HG03066 (cell line): Measurements from ENCODE around the gene UBTD1.

Experiments
- ATAC-seq: cut with Tn5 transposase; IDR thresholded peaks from one replicate; pipeline ENCODE4 v1.9.1; 2021; ENCODE audit warnings: low read depth; ENCODE audit not compliant: unreplicated experiment

Gene UBTD1

GRCh38 chr10:97481071-97481470 lies 17.7 kb upstream of the UBTD1 start:
- no peak for ATAC-seq

- no peak for ATAC-seq
Observed at GRCh38 chr10:97482381-97482780, 16.3 kb upstream of the UBTD1 start.

DNA sequence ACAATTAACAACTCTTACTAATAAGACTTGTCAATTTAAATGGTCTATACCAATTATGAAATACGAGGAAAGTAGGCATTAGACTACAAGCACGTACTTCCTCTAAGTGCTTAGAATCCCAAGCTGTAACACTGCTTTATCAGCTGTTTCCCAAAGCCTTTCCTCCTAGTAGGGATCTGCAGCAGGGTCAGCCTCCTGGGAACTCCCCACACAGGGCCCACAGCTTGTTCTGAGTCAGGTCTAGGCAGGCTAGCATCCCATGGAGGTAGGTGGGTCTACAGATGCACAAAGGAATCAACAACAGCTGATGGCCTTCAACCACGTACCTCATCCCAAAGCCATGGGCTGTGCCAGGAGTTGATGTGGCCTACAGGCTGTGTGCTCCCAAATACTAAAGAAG lies 15.2 kb upstream of the UBTD1 start:
- no peak for ATAC-seq

DNA sequence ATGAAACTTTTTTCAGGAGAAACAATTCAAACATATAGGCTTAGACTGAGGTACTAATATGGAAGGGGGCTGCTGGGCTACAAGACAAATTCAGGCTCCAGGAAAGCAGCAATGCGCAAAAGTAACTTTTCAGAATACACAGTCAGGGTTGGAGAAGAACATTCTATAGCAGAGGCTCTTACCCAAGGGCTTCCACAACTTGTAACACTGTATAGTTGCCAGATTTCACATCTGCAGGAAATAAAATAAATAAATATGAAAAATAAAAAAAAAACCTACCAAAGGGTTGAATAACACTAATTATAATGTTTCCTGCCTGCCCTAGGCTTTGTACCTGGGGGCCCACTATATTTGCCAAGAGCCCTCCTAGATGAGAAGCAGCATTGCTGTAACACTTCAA lies 14.8 kb upstream of the UBTD1 start:
- ATAC-seq, result no peak

DNA sequence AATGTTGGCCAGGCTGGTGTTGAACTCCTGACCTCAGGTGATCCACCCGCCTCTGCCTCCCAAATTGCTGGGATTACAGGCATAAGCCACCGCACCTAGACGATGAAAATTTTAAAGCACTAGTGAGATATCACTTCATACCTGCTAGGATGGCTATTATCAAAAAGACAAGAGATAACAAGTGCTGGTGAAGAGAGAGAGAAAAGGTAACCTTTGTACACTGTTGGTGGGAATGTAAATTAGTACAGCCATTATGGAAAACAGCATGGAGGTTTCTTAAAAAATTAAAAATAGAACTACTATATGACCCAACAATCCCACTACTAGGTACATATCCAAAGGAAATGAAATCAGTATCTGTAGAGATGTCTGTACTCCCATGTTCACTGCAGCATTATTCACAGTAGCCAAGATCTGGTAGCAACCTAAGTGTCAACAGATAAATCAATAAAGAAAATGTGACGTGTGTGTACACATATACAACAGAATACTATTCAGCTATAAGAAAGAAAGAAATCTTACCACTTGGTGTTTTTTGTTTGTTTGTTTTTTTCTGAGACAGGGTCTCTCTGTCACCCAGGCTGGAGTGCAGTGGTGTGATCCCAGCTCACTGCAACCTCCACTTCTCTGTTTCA lies 13.0 kb upstream of the UBTD1 start:
- no peak for ATAC-seq

DNA sequence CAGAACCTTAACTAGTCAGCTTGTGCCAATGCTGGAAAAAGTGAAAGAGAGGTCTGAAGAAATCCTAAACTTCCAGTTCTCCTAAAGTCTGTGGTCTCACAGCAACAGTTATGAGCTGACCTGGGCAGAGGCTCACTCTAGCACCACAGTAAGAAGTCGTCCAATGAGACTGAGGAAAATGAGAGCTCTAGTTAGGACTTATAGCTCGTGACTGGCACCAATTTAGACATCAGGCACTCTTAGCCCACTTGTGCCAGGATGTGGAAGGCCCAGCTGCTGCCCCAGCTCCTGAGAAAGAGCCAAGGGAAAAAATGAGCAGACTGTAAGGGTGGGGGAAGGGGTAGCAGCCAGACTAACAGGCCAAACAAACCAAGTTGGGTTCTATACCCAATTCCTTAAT lies 8.1 kb upstream of the UBTD1 start:
- ATAC-seq, result no peak

- no peak for ATAC-seq
Observed at GRCh38 chr10:97494151-97494550, 4.6 kb upstream of the UBTD1 start.

GRCh38 chr10:97494863-97495506 lies 3.7 kb upstream of the UBTD1 start:
- ATAC-seq, result no peak

GRCh38 chr10:97497572-97498075 lies 1.1 kb upstream of the UBTD1 start:
- ATAC-seq, result peak; percentile 36

GRCh38 chr10:97498076-97498840 lies 466 bp upstream of the UBTD1 start, which contains the start of gene MMS19:
TSS of gene MMS19 (minus strand) at chr10:97498422. CDS start at chr10:97498384, 38 bp downstream.
- peak; percentile 91 for ATAC-seq

GRCh38 chr10:97499561-97500296 lies 1.0 kb downstream of the UBTD1 start:
- ATAC-seq, result no peak

- no peak for ATAC-seq
Observed at GRCh38 chr10:97500297-97500575, 1.5 kb downstream of the UBTD1 start.

DNA sequence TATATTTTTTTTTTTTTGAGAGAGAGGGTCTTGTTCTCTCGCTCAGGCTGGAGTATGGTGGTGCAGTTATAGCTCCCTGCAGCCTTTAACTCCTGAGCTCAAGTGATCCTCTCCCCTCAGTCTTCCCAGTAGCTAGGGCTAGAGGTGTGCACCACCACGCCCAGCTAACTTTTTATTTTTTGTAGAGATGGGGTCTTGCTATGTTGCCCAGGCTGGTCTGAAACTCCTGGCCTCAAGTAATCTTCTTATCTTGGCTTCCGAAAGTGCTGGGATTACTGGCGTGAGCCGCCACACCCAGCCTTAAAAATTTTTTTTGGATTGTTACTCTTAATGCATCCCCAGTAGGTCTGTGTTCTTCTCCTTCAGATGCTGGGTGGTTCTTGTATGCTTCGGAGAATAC lies 4.2 kb downstream of the UBTD1 start:
- ATAC-seq, result no peak

DNA sequence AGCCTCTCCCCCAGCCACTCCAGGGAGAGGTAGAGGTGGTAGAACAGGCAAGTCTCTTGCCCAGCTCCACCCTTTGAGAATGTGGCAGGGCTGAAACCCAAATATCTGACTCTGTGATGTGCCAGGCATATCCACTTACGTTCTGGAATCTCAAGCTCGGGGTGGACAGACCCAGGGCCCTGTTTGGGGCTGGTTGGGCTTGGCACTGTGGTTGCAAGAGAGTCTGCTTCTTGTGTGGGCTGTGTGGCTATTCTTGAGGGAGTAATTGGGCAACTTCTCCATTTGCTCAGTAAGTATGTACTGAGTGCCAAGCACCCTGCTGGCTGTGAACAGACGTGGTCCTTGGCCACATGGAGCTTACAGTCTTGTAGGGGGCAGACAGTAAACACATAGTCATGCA lies 4.7 kb downstream of the UBTD1 start:
- no peak for ATAC-seq

DNA sequence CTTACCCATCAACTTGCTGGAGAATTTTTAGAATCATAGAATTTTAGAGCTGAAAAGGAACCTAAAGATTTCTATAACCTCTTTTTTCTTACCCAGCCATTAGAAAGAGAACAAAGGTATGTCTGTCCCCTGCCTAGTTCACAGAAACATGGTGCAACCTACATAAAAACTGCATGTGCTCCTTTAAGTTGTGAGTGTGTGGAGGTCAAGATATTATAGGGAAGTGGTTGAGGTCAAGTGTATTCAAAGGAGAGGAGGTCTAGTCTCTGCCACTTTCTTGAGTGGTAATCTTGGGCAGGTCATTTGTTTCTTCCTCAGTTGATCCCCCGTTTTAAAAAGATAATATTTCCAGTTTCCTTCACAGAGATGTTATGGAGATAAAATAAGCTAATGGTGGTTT lies 6.4 kb downstream of the UBTD1 start:
- ATAC-seq, result no peak

GRCh38 chr10:97506199-97506991 lies 7.7 kb downstream of the UBTD1 start:
- ATAC-seq, result no peak

DNA sequence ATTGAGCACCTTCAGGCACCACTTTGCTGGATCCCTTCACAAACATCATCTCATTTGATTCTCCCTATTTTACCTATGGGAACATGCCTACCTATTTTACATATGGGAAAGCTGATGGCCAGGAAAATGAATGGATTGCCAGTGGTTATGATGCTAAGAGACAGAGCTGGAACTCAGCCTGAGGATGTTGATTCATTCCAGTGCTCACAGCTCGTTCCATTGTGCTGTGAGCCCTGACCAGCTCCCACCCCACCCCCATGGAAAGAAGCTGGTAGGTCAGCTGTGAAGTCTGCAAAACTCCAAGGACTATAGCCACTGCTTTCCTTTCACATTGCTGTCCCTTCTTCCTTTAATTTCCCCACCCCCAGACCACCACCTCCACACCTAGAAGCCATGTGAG lies 9.6 kb downstream of the UBTD1 start:
- ATAC-seq, result no peak

DNA sequence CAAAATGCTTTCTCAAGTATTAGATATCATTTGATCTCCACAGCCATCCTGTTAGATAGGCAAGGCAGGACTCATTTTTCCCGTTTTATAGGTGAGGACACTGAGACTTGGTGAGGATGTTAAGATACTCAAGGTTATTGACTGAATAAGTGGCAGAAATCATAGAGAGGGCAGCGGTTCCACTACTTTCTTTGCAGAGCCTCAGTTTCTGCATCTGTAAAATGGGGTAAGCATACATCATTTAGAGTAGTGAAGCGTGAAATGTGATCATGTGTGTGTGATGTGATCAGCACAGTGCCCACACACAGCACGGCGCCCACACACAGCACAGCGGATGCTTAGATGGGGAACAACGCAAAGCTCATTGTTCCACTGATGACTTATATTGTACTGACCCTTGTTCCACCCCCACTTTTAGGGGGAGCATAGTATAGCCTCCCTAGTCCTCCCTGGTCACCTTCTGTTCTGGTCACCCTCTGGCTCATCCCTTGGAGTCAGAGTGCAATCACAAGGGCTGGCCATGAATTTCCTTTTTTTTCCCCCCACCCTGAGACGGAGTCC lies 10.5 kb downstream of the UBTD1 start:
- no peak for ATAC-seq

DNA sequence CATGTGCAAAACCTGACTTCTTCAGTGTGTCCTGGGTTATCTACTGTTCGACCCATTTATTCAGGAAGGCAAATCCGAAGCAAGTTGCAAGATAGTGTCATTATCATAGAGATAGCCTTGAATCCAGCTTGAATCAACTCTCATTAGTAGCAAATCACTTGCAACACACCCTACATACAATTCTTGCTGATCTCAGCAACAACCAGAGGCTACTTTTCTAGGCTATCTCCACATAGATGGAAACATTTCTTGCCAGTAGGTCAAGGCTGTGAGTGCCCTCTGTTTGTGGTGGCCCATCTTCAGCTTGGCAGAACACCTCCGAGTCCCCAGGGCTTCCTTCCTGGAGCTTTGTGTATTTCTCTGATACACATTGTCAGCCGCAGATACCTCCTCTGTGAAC lies 12.0 kb downstream of the UBTD1 start:
- ATAC-seq, result no peak
